B cell (primary cell): ENCODE results near the gene SDK2. TPM values are rescaled to one million over a fixed set of nuclear protein-coding genes. Genes with fewer than 3 reads are reported as not detected.

Source experiments
- ATAC-seq: fragments of 200-7000 bp; cut with Tn5 transposase; one replicate; pipeline ENCODE4 v1.10.0; 2021; ENCODE audit warnings: low read depth, mild to moderate bottlenecking, moderate number of reproducible peaks, moderate library complexity
- CTCF ChIA-PET: fragments of 350-600 bp; sonication (Branson Sonifier 250); formaldehyde crosslinking; loops from one replicate; lab custom pipeline; 2021; ENCODE audit warnings: antibody characterized with exemption, inconsistent platforms; lab: Charles Lee
- POLR2A ChIA-PET: fragments of 350-600 bp; sonication (Branson Sonifier 250); formaldehyde crosslinking; loops from one replicate; lab custom pipeline; 2021; ENCODE audit warnings: antibody characterized with exemption; lab: Charles Lee
- DNase-seq: peaks from one replicate; pipeline ENCODE4 v3.0.0; 2013
- H2AFZ ChIP-seq: 2 replicates; pipeline ENCODE4 v1.6.1; 2012; ENCODE audit warnings: mild to moderate bottlenecking, low read depth, low read length; ENCODE audit not compliant: insufficient read depth, poor library complexity, severe bottlenecking
- H3K27ac ChIP-seq, 2 donors: 1 replicate in 1 of 2; 2 replicates in 1 of 2; pipeline ENCODE4 v1.5.1; 2012 to 2013; ENCODE audit warnings: low read length in 2 of 2, mild to moderate bottlenecking in 2 of 2, moderate library complexity in 1 of 2
- H3K27me3 ChIP-seq, 4 experiments: fragments of 200-600 bp in 1 of 4; sonication (generic) in 1 of 4; replicated peaks in 1 of 4; 1 replicate in 2 of 4; 2 replicates in 2 of 4; pipeline versions ENCODE4 v1.6.1 to v1.7.0; 2013 to 2016; ENCODE audit warnings: low read length in 3 of 4, mild to moderate bottlenecking in 2 of 4, mixed read lengths in 1 of 4, moderate library complexity in 1 of 4; ENCODE audit not compliant: insufficient read depth in 4 of 4, control insufficient read depth in 3 of 4; ENCODE audit errors: control extremely low read depth in 1 of 4
- H3K36me3 ChIP-seq, 2 experiments: replicated peaks in 1 of 2; 1 replicate in 1 of 2; 2 replicates in 1 of 2; pipeline versions ENCODE4 v1.6.1 to v1.7.1; 2013; ENCODE audit warnings: low read length in 1 of 2; ENCODE audit not compliant: insufficient read depth in 2 of 2, control insufficient read depth in 1 of 2; ENCODE audit errors: control extremely low read depth in 1 of 2, extremely low read depth in 1 of 2
- H3K4me1 ChIP-seq, 2 donors: fragments of 200-600 bp in 1 of 2; sonication (generic) in 1 of 2; 1 replicate in 1 of 2; 2 replicates in 1 of 2; pipeline versions ENCODE4 v1.5.1 to v1.6.1; 2013 to 2017; ENCODE audit warnings: low read length in 2 of 2; ENCODE audit not compliant: control insufficient read depth in 2 of 2, insufficient read depth in 2 of 2
- H3K4me2 ChIP-seq: replicated peaks from 2 replicates; pipeline ENCODE3; 2012; ENCODE audit warnings: mild to moderate bottlenecking, low read depth, low read length; ENCODE audit not compliant: poor library complexity, severe bottlenecking
- H3K4me3 ChIP-seq, 5 experiments: fragments of 200-600 bp in 1 of 5; sonication (generic) in 1 of 5; 1 replicate in 3 of 5; 2 replicates in 2 of 5; pipeline versions ENCODE4 v1.5.1 to v1.7.0; 2011 to 2016; ENCODE audit warnings: low read length in 4 of 5, mild to moderate bottlenecking in 4 of 5, low read depth in 2 of 5, control low read depth in 1 of 5, moderate library complexity in 1 of 5; ENCODE audit not compliant: insufficient read depth in 1 of 5; ENCODE audit errors: control extremely low read depth in 1 of 5, extremely low read depth in 1 of 5
- H3K79me2 ChIP-seq: fragments of 200-600 bp; sonication (generic); one replicate; pipeline ENCODE4 v1.6.0; 2016; ENCODE audit warnings: low read length; ENCODE audit not compliant: control insufficient read depth, insufficient read depth
- H3K9ac ChIP-seq: fragments of 200-600 bp; sonication (generic); 2 replicates; pipeline ENCODE4 v1.6.1; 2017; ENCODE audit warnings: mild to moderate bottlenecking, low read length, moderate library complexity
- H3K9me3 ChIP-seq, 3 donors: one replicate each; pipeline versions ENCODE4 v1.6.1 to v1.7.1; 2013; ENCODE audit warnings: low read length in 2 of 3; ENCODE audit not compliant: control insufficient read depth in 2 of 3, insufficient read depth in 1 of 3; ENCODE audit errors: control extremely low read depth in 1 of 3
- H4K20me1 ChIP-seq: 2 replicates; pipeline ENCODE4 v1.6.0; 2012; ENCODE audit warnings: mild to moderate bottlenecking, low read length; ENCODE audit not compliant: insufficient read depth, control insufficient read depth, poor library complexity, severe bottlenecking
- H3K27ac Mint-ChIP-seq: one replicate; pipeline ENCODE4 v1.8.0; 2021; ENCODE audit warnings: mixed read lengths
- H3K27me3 Mint-ChIP-seq: one replicate; pipeline ENCODE4 v1.8.0; 2021; ENCODE audit warnings: mixed read lengths
- H3K4me1 Mint-ChIP-seq: one replicate; pipeline ENCODE4 v1.8.0; 2021; ENCODE audit warnings: mixed read lengths
- H3K4me3 Mint-ChIP-seq: one replicate; pipeline ENCODE4 v1.8.0; 2021; ENCODE audit warnings: mixed read lengths
- H3K9me3 Mint-ChIP-seq: one replicate; pipeline ENCODE4 v1.8.0; 2022; ENCODE audit warnings: mixed read lengths; ENCODE audit not compliant: insufficient read depth
- EZH2 ChIP-seq: IDR thresholded peaks from 2 replicates; pipeline ENCODE4 v1.6.1; 2012; ENCODE audit warnings: borderline replicate concordance, low read depth, mild to moderate bottlenecking, moderate library complexity, low read length; ENCODE audit not compliant: insufficient read depth, poor library complexity, severe bottlenecking
- WGBS: methylation state at CpG from one replicate; pipeline ENCODE4 v1.1.5; 2013; ENCODE audit warnings: missing lambda C conversion rate; ENCODE audit not compliant: insufficient coverage; 5-methylcytosine and 5-hydroxymethylcytosine counted together
- intact Hi-C: fragments of 100-400 bp; cut with micrococcal nuclease; formaldehyde crosslinking; loops from one replicate; pipeline ENCODE4 v1.10.0; 2022
- polyA plus RNA-seq: library from polyadenylated mRNA; depleted of rRNA; stranded (reverse); fragments of >200 nt; gene quantifications from 2 replicates; pipeline ENCODE4 v1.2.3, GENCODE V29; 2012
- total RNA-seq, 2 donors: library from RNA; stranded (reverse); fragments of 120-200 nt in 1 of 2; gene quantifications; 1 replicate in 1 of 2; 2 replicates in 1 of 2; pipeline versions ENCODE4 v1.2.3 to v1.2.4, GENCODE V29; 2013 to 2022
- TF ChIP-seq, protein P1 (sequence below): fragments of 200-600 bp; IDR thresholded peaks from one replicate; pipeline ENCODE4 v1.8.0; 2022; ENCODE audit warnings: antibody characterized with exemption, mild to moderate bottlenecking

SDK2 gene
- total and polyA plus RNA-seq, 2 donors (not counting 1 experiment from before 2014, with no cell fraction given) = 3.2 to 13.0 TPM

DNA sequence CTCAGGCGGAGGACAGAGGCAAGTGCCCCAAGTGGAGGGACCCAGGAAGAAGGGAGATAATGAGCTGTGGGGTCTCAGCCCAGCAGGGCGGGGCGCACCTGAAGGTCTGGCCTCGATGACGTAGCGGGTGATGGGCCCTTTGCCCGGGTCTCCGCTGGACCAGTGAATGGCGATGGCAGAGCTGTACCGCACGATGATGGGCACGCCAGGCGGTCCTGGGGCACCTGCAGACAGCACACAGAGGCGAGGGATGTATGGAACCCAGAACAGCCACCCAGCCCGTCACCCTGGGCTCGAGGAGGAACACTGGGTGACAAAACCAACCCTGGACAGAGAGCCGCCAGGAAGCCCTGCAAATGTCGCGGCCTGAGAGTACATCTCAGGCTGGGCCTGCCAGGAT lies 286.3 kb downstream of the SDK2 start:
- DNase-seq = no peak
- no peak overlapping the region for H2AFZ ChIP-seq
- no peaks in the 10 kb centered on the region for H3K9me3 ChIP-seq
- intact Hi-C loops = no loop called here
- H3K36me3 ChIP-seq = no peaks in the 10 kb centered on the region
- WGBS = 96% methylated on average over 19 of the region's 19 CpGs
- Mint-ChIP-seq H3K27me3 (no peaks in the 10 kb centered on the region), H3K4me3 (no peak overlapping the region), H3K9me3 (no peaks in the 10 kb centered on the region), H3K27ac (no peak overlapping the region), H3K4me1 (no peaks in the 10 kb centered on the region)
- TF ChIP-seq EZH2 = no peak
- TF ChIP-seq, protein P1, sequence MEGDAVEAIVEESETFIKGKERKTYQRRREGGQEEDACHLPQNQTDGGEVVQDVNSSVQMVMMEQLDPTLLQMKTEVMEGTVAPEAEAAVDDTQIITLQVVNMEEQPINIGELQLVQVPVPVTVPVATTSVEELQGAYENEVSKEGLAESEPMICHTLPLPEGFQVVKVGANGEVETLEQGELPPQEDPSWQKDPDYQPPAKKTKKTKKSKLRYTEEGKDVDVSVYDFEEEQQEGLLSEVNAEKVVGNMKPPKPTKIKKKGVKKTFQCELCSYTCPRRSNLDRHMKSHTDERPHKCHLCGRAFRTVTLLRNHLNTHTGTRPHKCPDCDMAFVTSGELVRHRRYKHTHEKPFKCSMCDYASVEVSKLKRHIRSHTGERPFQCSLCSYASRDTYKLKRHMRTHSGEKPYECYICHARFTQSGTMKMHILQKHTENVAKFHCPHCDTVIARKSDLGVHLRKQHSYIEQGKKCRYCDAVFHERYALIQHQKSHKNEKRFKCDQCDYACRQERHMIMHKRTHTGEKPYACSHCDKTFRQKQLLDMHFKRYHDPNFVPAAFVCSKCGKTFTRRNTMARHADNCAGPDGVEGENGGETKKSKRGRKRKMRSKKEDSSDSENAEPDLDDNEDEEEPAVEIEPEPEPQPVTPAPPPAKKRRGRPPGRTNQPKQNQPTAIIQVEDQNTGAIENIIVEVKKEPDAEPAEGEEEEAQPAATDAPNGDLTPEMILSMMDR = no peak
- H3K9ac ChIP-seq = no peak overlapping the region
- POLR2A ChIA-PET = no interaction called here
- no peaks in the 10 kb centered on the region for H3K27me3 ChIP-seq
- no peaks in the 10 kb centered on the region for H4K20me1 ChIP-seq
- ATAC-seq = no peak
- no peaks in the 10 kb centered on the region for H3K79me2 ChIP-seq
- CTCF ChIA-PET = interaction anchor here (1.3 kb wide), 1 partner anchor 12 kb away, joined by 5 read pairs; no protein-coding TSS in a partner anchor
- no peaks in the 10 kb centered on the region for H3K4me1 ChIP-seq
- no peak overlapping the region for H3K4me2 ChIP-seq
- no peak overlapping the region for H3K4me3 ChIP-seq
- no peak overlapping the region for H3K27ac ChIP-seq

DNA sequence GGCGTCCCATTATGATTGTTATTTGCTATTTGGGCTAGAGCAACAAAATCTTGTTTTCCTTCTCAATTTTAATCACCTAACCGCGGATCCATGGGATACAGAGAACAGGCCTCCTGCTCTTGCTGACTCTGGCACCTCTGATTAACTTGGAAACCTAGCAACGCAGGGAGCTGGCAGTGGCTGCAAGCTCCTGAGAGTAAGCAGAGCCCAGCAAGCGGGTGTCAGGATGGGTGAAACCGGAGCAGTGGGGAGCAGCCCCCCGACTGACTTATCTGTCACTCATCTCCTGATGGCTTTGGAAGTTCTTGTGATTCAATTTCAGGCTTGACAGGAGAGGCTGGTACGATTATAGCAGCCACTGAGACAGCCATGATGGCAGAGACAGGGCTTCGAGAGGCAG lies 286.9 kb downstream of the SDK2 start:
- Histone ChIP-seq H3K79me2 (no peaks in the 10 kb centered on the region), H3K9me3 (no peaks in the 10 kb centered on the region), H3K9ac (no peak overlapping the region), H3K36me3 (no peaks in the 10 kb centered on the region), H3K27me3 (no peaks in the 10 kb centered on the region), H3K4me1 (no peaks in the 10 kb centered on the region), H3K27ac (no peak overlapping the region), H4K20me1 (no peaks in the 10 kb centered on the region), H3K4me3 (no peak overlapping the region), H2AFZ (no peak overlapping the region), H3K4me2 (no peak overlapping the region)
- ChIA-PET POLR2A (no interaction called here), CTCF (interaction anchor here (0.8 to 2.1 kb wide), 3 partner anchors 13 to 102 kb away, joined by 3 to 6 read pairs (median 5); partner anchors contain the start of gene CDC42EP4)
- WGBS = 95% methylated on average over 5 of the region's 9 CpGs
- no peak overlapping the region for H3K27ac Mint-ChIP-seq
- H3K4me1 Mint-ChIP-seq = no peaks in the 10 kb centered on the region
- no peaks in the 10 kb centered on the region for H3K9me3 Mint-ChIP-seq
- ATAC-seq = no peak
- intact Hi-C loops = no loop called here
- H3K27me3 Mint-ChIP-seq = no peaks in the 10 kb centered on the region
- H3K4me3 Mint-ChIP-seq = no peak overlapping the region
- DNase-seq = no peak
- no peak for TF ChIP-seq EZH2
- TF ChIP-seq, protein P1 = no peak
